ENCODE data around the gene MAN1A2.

MAN1A2 gene

DNA sequence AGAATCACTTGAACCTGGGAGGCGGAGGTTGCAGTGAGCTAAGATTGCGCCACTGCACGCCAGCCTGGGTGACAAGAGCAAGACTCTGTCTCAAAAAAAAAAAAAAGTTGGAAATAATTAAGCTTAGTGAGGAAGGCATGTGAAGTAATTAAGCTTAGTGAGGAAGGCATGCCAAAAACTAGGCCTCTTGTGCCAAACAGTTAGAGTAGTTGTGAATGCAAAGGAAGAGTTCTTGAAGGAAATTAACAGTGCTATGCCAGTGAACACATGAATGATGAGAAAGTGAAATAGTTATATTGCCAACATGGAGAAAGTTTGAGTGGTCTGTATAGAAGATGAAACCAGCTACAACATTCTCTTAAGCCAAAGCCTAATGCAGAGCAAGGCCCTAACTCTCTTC lies 85.0 kb downstream of the MAN1A2 start:
- Histone ChIP-seq H3K36me3 (ENCODE audit: control insufficient read depth in 2 of 2, insufficient read depth in 1 of 2, low read length in 2 of 2) (no peaks in the 10 kb centered on the region), H3K4me3 (ENCODE audit: low read depth, low read length) (no peak overlapping the region), H3K9me3 (ENCODE audit: control insufficient read depth, insufficient read depth, low read depth, low read length) (no peaks in the 10 kb centered on the region), H3K4me1 (ENCODE audit: control insufficient read depth, insufficient read depth, low read length) (no peaks in the 10 kb centered on the region), H3K27ac (ENCODE audit: extremely low read depth, low read depth, low read length) (no peak overlapping the region)
- POLR2A ChIA-PET, result no interaction called here
- CTCF ChIA-PET, result interaction anchor here (0.9 kb wide), 1 partner anchor 168 kb away, joined by 3 read pairs; no protein-coding TSS in a partner anchor
- no peak for TF ChIP-seq ZNF510 (tag by site-specific recombination; IDR thresholded peaks at IDR 0.05; ENCODE audit: insufficient replicate concordance)
- TF ChIP-seq SCRT2 (tag by site-specific recombination; IDR thresholded peaks at IDR 0.05), result no peak
- TF ChIP-seq ZNF18 (tag by site-specific recombination; IDR thresholded peaks at IDR 0.05), result no peak
- TF ChIP-seq ZNF521 (tag by site-specific recombination; IDR thresholded peaks at IDR 0.05), result no peak

DNA sequence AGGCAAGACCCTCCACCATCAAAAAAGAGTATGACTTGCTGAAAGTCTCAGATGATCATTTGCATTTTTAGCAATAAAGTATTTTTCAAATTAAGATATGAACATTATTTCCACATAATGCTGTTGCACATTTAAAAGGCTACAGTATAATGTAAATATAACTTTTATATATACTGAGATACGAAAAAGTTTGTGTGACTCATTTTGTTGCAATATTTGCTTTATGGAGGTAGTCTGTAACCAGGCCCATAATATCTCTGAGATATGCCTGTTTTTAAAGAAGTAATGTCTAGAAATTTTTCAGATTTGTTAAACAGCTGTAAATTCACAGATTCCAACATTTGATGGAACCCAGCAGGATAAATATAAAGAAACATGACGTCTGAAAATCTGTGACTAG lies 86.7 kb downstream of the MAN1A2 start:
- no peaks in the 10 kb centered on the region for H3K36me3 ChIP-seq (ENCODE audit: control insufficient read depth in 2 of 2, insufficient read depth in 1 of 2, low read length in 2 of 2)

More for the DNA sequence above, 86.7 kb downstream of the MAN1A2 start:
- POLR2A ChIA-PET, result no interaction called here
- Histone ChIP-seq H3K4me3 (ENCODE audit: low read depth, low read length) (no peak overlapping the region), H3K9me3 (ENCODE audit: control insufficient read depth, insufficient read depth, low read depth, low read length) (no peaks in the 10 kb centered on the region), H3K4me1 (ENCODE audit: control insufficient read depth, insufficient read depth, low read length) (no peaks in the 10 kb centered on the region), H3K27ac (ENCODE audit: extremely low read depth, low read depth, low read length) (no peak overlapping the region)
- no peak for TF ChIP-seq KLF10 (tag by site-specific recombination; IDR thresholded peaks at IDR 0.05)
- TF ChIP-seq ZNF19 (tag by site-specific recombination; IDR thresholded peaks at IDR 0.05; ENCODE audit: low read depth), result no peak
- TF ChIP-seq TCF7L2 (IDR thresholded peaks at IDR 0.05; ENCODE audit: borderline replicate concordance, low read depth, low read length), result no peak
- TF ChIP-seq ZNF324 (tag by site-specific recombination; IDR thresholded peaks at IDR 0.05), result no peak
- TF ChIP-seq TSHZ1 (tag by site-specific recombination; IDR thresholded peaks at IDR 0.05; ENCODE audit: borderline replicate concordance), result no peak
- no peak for TF ChIP-seq ZFP3 (tag by site-specific recombination; IDR thresholded peaks at IDR 0.05; ENCODE audit: low read depth)
- TF ChIP-seq, protein P1, sequence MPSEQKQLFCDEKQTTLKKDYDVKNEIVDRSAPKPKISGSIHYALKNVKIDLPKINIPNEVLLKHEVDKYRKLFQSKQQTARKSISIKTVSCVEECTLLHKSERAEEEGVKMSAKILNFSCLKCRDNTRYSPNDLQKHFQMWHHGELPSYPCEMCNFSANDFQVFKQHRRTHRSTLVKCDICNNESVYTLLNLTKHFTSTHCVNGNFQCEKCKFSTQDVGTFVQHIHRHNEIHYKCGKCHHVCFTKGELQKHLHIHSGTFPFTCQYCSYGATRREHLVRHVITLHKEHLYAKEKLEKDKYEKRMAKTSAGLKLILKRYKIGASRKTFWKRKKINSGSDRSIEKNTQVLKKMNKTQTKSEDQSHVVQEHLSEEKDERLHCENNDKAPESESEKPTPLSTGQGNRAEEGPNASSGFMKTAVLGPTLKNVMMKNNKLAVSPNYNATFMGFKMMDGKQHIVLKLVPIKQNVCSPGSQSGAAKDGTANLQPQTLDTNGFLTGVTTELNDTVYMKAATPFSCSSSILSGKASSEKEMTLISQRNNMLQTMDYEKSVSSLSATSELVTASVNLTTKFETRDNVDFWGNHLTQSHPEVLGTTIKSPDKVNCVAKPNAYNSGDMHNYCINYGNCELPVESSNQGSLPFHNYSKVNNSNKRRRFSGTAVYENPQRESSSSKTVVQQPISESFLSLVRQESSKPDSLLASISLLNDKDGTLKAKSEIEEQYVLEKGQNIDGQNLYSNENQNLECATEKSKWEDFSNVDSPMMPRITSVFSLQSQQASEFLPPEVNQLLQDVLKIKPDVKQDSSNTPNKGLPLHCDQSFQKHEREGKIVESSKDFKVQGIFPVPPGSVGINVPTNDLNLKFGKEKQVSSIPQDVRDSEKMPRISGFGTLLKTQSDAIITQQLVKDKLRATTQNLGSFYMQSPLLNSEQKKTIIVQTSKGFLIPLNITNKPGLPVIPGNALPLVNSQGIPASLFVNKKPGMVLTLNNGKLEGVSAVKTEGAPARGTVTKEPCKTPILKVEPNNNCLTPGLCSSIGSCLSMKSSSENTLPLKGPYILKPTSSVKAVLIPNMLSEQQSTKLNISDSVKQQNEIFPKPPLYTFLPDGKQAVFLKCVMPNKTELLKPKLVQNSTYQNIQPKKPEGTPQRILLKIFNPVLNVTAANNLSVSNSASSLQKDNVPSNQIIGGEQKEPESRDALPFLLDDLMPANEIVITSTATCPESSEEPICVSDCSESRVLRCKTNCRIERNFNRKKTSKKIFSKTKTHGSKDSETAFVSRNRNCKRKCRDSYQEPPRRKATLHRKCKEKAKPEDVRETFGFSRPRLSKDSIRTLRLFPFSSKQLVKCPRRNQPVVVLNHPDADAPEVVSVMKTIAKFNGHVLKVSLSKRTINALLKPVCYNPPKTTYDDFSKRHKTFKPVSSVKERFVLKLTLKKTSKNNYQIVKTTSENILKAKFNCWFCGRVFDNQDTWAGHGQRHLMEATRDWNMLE (tag by site-specific recombination; conservative IDR thresholded peaks at IDR 0.05; ENCODE audit: low read depth), result no peak
- TF ChIP-seq, protein P2, sequence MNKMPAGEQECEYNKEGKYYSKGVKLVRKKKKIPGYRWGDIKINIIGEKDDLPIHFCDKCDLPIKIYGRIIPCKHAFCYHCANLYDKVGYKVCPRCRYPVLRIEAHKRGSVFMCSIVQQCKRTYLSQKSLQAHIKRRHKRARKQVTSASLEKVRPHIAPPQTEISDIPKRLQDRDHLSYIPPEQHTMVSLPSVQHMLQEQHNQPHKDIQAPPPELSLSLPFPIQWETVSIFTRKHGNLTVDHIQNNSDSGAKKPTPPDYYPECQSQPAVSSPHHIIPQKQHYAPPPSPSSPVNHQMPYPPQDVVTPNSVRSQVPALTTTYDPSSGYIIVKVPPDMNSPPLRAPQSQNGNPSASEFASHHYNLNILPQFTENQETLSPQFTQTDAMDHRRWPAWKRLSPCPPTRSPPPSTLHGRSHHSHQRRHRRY (tag by site-specific recombination; IDR thresholded peaks at IDR 0.05), result no peak
- no peak for TF ChIP-seq ZNF184 (tag by site-specific recombination; IDR thresholded peaks at IDR 0.05)
- no peak for TF ChIP-seq ZSCAN23 (tag by site-specific recombination; IDR thresholded peaks at IDR 0.05)
- no peak for TF ChIP-seq GLI4 (tag by site-specific recombination; IDR thresholded peaks at IDR 0.05)
- TF ChIP-seq, protein P3, sequence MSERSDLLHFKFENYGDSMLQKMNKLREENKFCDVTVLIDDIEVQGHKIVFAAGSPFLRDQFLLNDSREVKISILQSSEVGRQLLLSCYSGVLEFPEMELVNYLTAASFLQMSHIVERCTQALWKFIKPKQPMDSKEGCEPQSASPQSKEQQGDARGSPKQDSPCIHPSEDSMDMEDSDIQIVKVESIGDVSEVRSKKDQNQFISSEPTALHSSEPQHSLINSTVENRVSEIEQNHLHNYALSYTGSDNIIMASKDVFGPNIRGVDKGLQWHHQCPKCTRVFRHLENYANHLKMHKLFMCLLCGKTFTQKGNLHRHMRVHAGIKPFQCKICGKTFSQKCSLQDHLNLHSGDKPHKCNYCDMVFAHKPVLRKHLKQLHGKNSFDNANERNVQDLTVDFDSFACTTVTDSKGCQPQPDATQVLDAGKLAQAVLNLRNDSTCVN (tag by site-specific recombination; optimal IDR thresholded peaks at IDR 0.05), result no peak
- no peak for TF ChIP-seq ZNF221 (tag by site-specific recombination; IDR thresholded peaks at IDR 0.05; ENCODE audit: borderline replicate concordance)
- TF ChIP-seq TRIM28 (IDR thresholded peaks at IDR 0.05; ENCODE audit: borderline replicate concordance, low read length), result no peak
- TF ChIP-seq ZBTB7A (tag by site-specific recombination; IDR thresholded peaks at IDR 0.05; ENCODE audit: low read depth), result no peak
- no peak for TF ChIP-seq ZNF629 (tag by site-specific recombination; IDR thresholded peaks at IDR 0.05)
- no peak for TF ChIP-seq ZNF624 (tag by site-specific recombination; IDR thresholded peaks at IDR 0.05)
- no peak for TF ChIP-seq ZNF175 (tag by site-specific recombination; IDR thresholded peaks at IDR 0.05)
- TF ChIP-seq GLI2 (tag by site-specific recombination; IDR thresholded peaks at IDR 0.05; ENCODE audit: borderline replicate concordance, low read depth), result no peak
- CTCF ChIA-PET, result no interaction called here
